ENCODE results near the gene EDEM1. TPM values are rescaled to one million over a fixed set of nuclear protein-coding genes. Genes with fewer than 3 reads are reported as not detected.

EDEM1 gene
- total RNA-seq, 4 donors from 2014 or later = 37.2 to 139 (median 78.1) TPM

GRCh38 chr3:5162102-5162501 is 25.4 kb upstream of the EDEM1 start:
- peaks cover 0 to 56% (median 21%) of the 10 kb centered on the region in 4 donors for H3K4me1 ChIP-seq
- H3K9me3 ChIP-seq = no peaks in the 10 kb centered on the region
- 74 to 77% methylated on average over 1 of the region's 1 CpG for WGBS, 2 donors
- no peak for DNase-seq (ENCODE audit: low spot score in 2 of 2)
- no peak overlapping the region for H3K4me3 ChIP-seq
- H3K27me3 ChIP-seq = no peaks in the 10 kb centered on the region
- TF ChIP-seq EP300 (IDR thresholded peaks at IDR 0.05) (no peak), POLR2A (IDR thresholded peaks at IDR 0.05) (no peak)
- TF ChIP-seq, protein P1, sequence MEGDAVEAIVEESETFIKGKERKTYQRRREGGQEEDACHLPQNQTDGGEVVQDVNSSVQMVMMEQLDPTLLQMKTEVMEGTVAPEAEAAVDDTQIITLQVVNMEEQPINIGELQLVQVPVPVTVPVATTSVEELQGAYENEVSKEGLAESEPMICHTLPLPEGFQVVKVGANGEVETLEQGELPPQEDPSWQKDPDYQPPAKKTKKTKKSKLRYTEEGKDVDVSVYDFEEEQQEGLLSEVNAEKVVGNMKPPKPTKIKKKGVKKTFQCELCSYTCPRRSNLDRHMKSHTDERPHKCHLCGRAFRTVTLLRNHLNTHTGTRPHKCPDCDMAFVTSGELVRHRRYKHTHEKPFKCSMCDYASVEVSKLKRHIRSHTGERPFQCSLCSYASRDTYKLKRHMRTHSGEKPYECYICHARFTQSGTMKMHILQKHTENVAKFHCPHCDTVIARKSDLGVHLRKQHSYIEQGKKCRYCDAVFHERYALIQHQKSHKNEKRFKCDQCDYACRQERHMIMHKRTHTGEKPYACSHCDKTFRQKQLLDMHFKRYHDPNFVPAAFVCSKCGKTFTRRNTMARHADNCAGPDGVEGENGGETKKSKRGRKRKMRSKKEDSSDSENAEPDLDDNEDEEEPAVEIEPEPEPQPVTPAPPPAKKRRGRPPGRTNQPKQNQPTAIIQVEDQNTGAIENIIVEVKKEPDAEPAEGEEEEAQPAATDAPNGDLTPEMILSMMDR (IDR thresholded peaks at IDR 0.05) = no peak
- no peak overlapping the region for H3K27ac ChIP-seq
- H3K36me3 ChIP-seq = no peaks in the 10 kb centered on the region

GRCh38 chr3:5165698-5166097 is 21.8 kb upstream of the EDEM1 start:
- no peak for DNase-seq (ENCODE audit: low spot score in 2 of 2)
- no peak overlapping the region for H3K27ac ChIP-seq
- H3K4me3 ChIP-seq = no peak overlapping the region
- peaks cover 0 to 56% (median 15%) of the 10 kb centered on the region in 4 donors for H3K4me1 ChIP-seq
- no peaks in the 10 kb centered on the region for H3K27me3 ChIP-seq
- WGBS, 2 donors = 90 to 92% methylated on average over 4 of the region's 4 CpGs
- TF ChIP-seq, protein P1 (IDR thresholded peaks at IDR 0.05) = no peak
- TF ChIP-seq POLR2A (IDR thresholded peaks at IDR 0.05) (no peak), EP300 (IDR thresholded peaks at IDR 0.05) (no peak)
- no peaks in the 10 kb centered on the region for H3K9me3 ChIP-seq
- peaks cover 0 to under 1% (median 0%) of the 10 kb centered on the region in 3 donors for H3K36me3 ChIP-seq

GRCh38 chr3:5166846-5167245 is 20.7 kb upstream of the EDEM1 start:
- Histone ChIP-seq H3K36me3 (peaks cover 0 to 11% (median 0%) of the 10 kb centered on the region in 3 donors), H3K27ac (no peak overlapping the region), H3K4me1 (peaks cover 0 to 45% (median 5%) of the 10 kb centered on the region in 4 donors), H3K9me3 (no peaks in the 10 kb centered on the region), H3K27me3 (no peaks in the 10 kb centered on the region), H3K4me3 (no peak overlapping the region)
- DNase-seq (ENCODE audit: low spot score in 2 of 2) = no peak
- 78% methylated on average over 2 of the region's 2 CpGs for WGBS, 2 donors
- TF ChIP-seq POLR2A (IDR thresholded peaks at IDR 0.05) = no peak
- TF ChIP-seq, protein P1 (IDR thresholded peaks at IDR 0.05) = no peak
- TF ChIP-seq EP300 (IDR thresholded peaks at IDR 0.05) = no peak

- no peak overlapping the region for H3K27ac ChIP-seq
- H3K4me1 ChIP-seq = peaks cover 0 to 32% (median 0%) of the 10 kb centered on the region in 4 donors
- no peak overlapping the region for H3K4me3 ChIP-seq
- DNase-seq (ENCODE audit: low spot score in 2 of 2) = no peak
- TF ChIP-seq EP300 (IDR thresholded peaks at IDR 0.05) (no peak), POLR2A (IDR thresholded peaks at IDR 0.05) (no peak)
- TF ChIP-seq, protein P1 (IDR thresholded peaks at IDR 0.05) = no peak
- H3K36me3 ChIP-seq = peaks cover 0 to 24% (median 0%) of the 10 kb centered on the region in 3 donors
- no peaks in the 10 kb centered on the region for H3K27me3 ChIP-seq
- no peaks in the 10 kb centered on the region for H3K9me3 ChIP-seq
- WGBS, 2 donors = 94 to 95% methylated on average over 4 of the region's 4 CpGs
Observed at GRCh38 chr3:5168110-5168509, 19.4 kb upstream of the EDEM1 start.

DNA sequence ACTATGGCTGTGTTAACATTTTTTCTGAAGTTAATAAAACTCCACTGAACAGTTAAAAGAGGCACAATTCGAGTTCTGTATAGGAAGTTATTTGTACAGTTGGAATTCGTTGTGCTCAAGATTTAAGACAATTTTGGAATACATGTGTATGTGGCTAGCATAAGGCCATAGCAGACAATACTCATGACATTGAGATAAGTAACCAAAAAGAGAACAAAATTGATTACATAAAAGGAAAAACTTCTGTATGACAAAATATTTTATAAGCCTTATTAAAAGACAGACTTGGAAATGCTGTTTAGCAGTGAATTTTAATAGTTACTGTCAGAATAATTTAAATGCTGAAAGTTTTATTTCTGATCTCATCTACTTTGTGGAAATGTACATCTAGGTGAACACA is 17.7 kb upstream of the EDEM1 start:
- no peak for DNase-seq (ENCODE audit: low spot score in 2 of 2)
- TF ChIP-seq EP300 (IDR thresholded peaks at IDR 0.05) (no peak), POLR2A (IDR thresholded peaks at IDR 0.05) (no peak)
- TF ChIP-seq, protein P1 (IDR thresholded peaks at IDR 0.05) = no peak
- WGBS, 2 donors = 36 to 41% methylated on average over 2 of the region's 2 CpGs
- Histone ChIP-seq H3K36me3 (peaks cover 0 to 39% (median 0%) of the 10 kb centered on the region in 3 donors), H3K27ac (no peak overlapping the region), H3K27me3 (no peaks in the 10 kb centered on the region), H3K4me3 (no peak overlapping the region), H3K4me1 (peaks cover 0 to 26% (median 0%) of the 10 kb centered on the region in 4 donors), H3K9me3 (no peaks in the 10 kb centered on the region)

All from tibial nerve (tissue), 4 donors.